Measurements from ENCODE around the gene TRAPPC2L. TPM values are rescaled to one million over a fixed set of nuclear protein-coding genes. Genes with fewer than 3 reads are reported as not detected.
A peak's percentile ranks its signal among the peaks of the same experiment; 100 is the strongest.

TRAPPC2L gene
- total and polyA plus RNA-seq, 2 of the 13 experiments (the other 11 are each of a cell fraction or from before 2014, with no cell fraction given) = 96.3 to 107 TPM

- POLR2A ChIA-PET = interaction anchor here (0.7 to 4.9 kb wide), 12 partner anchors 9 to 406 kb away, joined by 3 to 36 read pairs (median 6); partner anchors contain the start of genes CDT1, GALNS, TRAPPC2L and ZNF778
- FAIRE-seq = peak; percentile 98
- peaks cover 8 to 29% of the 10 kb centered on the region in 2 experiments; a peak in 4 of 5 replicates for H3K36me3 ChIP-seq (replicated peaks in 1 of 2; ENCODE audit: control insufficient read depth in 1 of 2, insufficient read depth in 2 of 2, low read length in 2 of 2)
- no peak for TF ChIP-seq ZNF430 (CRISPR knock-in tag; IDR thresholded peaks at IDR 0.05)
- TF ChIP-seq ZNF746 (CRISPR knock-in tag; IDR thresholded peaks at IDR 0.05) = 0 out of 2 replicates have a peak, but pooled peaks have one; percentile 37
- TF ChIP-seq ZNF280D (CRISPR knock-in tag; IDR thresholded peaks at IDR 0.05) = peak; percentile 13
- TF ChIP-seq FOXA1 (IDR thresholded peaks at IDR 0.05) = no peak
- no peak for TF ChIP-seq FOXA1 (CRISPR knock-in tag; IDR thresholded peaks at IDR 0.05)
- TF ChIP-seq ISX (CRISPR knock-in tag; conservative IDR thresholded peaks at IDR 0.05) = peak; percentile 17; the same call in 1 of the 2 replicates
- peak; percentile 16; the same call in 1 of the 2 replicates for TF ChIP-seq ZNF281 (CRISPR knock-in tag; IDR thresholded peaks at IDR 0.05; ENCODE audit: borderline replicate concordance)
- TF ChIP-seq NFE2L1 (CRISPR knock-in tag; IDR thresholded peaks at IDR 0.05; ENCODE audit: borderline replicate concordance) = no peak
- TF ChIP-seq THAP11 (CRISPR knock-in tag; IDR thresholded peaks at IDR 0.05) = peak; percentile 61; the same call in 1 of the 2 replicates
- peak; percentile 53; the same call in 1 of the 2 replicates for TF ChIP-seq ZNF841 (CRISPR knock-in tag; IDR thresholded peaks at IDR 0.05; ENCODE audit: borderline replicate concordance)
- peak; percentile 91; the same call in 1 of the 2 replicates for TF ChIP-seq ZNF569 (CRISPR knock-in tag; IDR thresholded peaks at IDR 0.05; ENCODE audit: borderline replicate concordance)
- no peak for TF ChIP-seq TRIM22 (IDR thresholded peaks at IDR 0.05)
- 0 out of 2 replicates have a peak, but pooled peaks have one; percentile 47 for TF ChIP-seq ZNF260 (CRISPR knock-in tag; IDR thresholded peaks at IDR 0.05; ENCODE audit: borderline replicate concordance, low read depth)
- no peak; the same call in 1 of the 2 replicates for TF ChIP-seq IRF1 (CRISPR knock-in tag; IDR thresholded peaks at IDR 0.05; ENCODE audit: low read depth)
Observed at GRCh38 chr16:88811769-88812512, 45.0 kb upstream of the TRAPPC2L start, which contains the start of gene APRT. TSS of gene APRT (minus strand) at chr16:88811928. CDS start at chr16:88811899, 29 bp downstream.

More at GRCh38 chr16:88811769-88812512, 45.0 kb upstream of the TRAPPC2L start, which contains the start of gene APRT:
- DNase-seq (ENCODE audit: low spot score) (peak; percentile 83), ATAC-seq (peak; percentile 65)
- H3K9ac ChIP-seq (ENCODE audit: insufficient read depth, low read depth, low read length) = peak within 1 kb of the TSS; percentile 90
- BruUV-seq (replicated peaks) = TSS peak; percentile 51
- H2AFZ ChIP-seq (ENCODE audit: low read length) = no peak within 1 kb of the TSS
- WGBS (ENCODE audit: low lambda C conversion rate) = 0% methylated on average over 37 of the region's 84 CpGs
- CTCF ChIA-PET (ENCODE audit: low intra/inter-chr PET ratio, low total read pairs) = interaction anchor here (0.6 to 1.0 kb wide), 4 partner anchors 10 to 69 kb away, joined by 3 read pairs; no protein-coding TSS in a partner anchor
- H3K9me3 ChIP-seq (ENCODE audit: low read length) = no peaks in the 10 kb centered on the region
- in situ Hi-C loops (cut with HindIII; ENCODE audit: extremely low pct_ligation_motif_present, low pct_unique_long_range_greater_than_20kb) = loop anchor here (5.0 kb wide), 1 partner anchor 45 kb away; the partner anchor contains the start of genes GALNS and TRAPPC2L
- peak within 1 kb of the TSS; percentile 72 to 90 (median 74) for H3K4me3 ChIP-seq (replicated peaks in 1 of 3; ENCODE audit: insufficient read depth in 1 of 3, low read depth in 2 of 3, low read length in 3 of 3)
- H4K20me1 ChIP-seq (ENCODE audit: insufficient read depth, low read length) = peaks cover 14% of the 10 kb centered on the region; the same call in 1 of the 2 replicates
- intact Hi-C loops (cut with micrococcal nuclease; ENCODE audit: unreplicated experiment) = loop anchor here (5.0 kb wide), 1 partner anchor 55 kb away; no protein-coding TSS in a partner anchor
- peak within 1 kb of the TSS; percentile 98 for H3K4me2 ChIP-seq (ENCODE audit: low read depth, low read length)
- peak within 1 kb of the TSS; percentile 76 for H3K27ac ChIP-seq (ENCODE audit: extremely low read length, insufficient read depth, low read length)
- peaks cover 33% of the 10 kb centered on the region for H3K4me1 ChIP-seq (ENCODE audit: insufficient read depth, low read length)
- no peaks in the 10 kb centered on the region; a peak in 1 of 5 replicates for H3K27me3 ChIP-seq (ENCODE audit: control insufficient read depth in 1 of 2, insufficient read depth in 2 of 2, low read length in 2 of 2)
- H3K79me2 ChIP-seq (ENCODE audit: insufficient read depth, low read length) = peaks cover 21% of the 10 kb centered on the region

Data from HepG2 (cell line).